Muscle layer of colon (tissue), 2 donors: Measurements from ENCODE around the gene FBXW4.
"Not testable (repeated sequence)": the region's sequence is repeated elsewhere in the genome, so short reads cannot be mapped to it uniquely, and the experiment has no call there.

Experiments
- H3K27ac ChIP-seq: one replicate; pipeline ENCODE4 v1.7.0; 2013; ENCODE audit warnings: low read depth, mild to moderate bottlenecking, low read length, moderate library complexity
- H3K27me3 ChIP-seq, 2 donors: one replicate each; pipeline ENCODE4 v1.7.0; 2013; ENCODE audit warnings: low read length in 2 of 2, mild to moderate bottlenecking in 2 of 2; ENCODE audit not compliant: insufficient read depth in 2 of 2, control insufficient read depth in 1 of 2
- H3K36me3 ChIP-seq: one replicate; pipeline ENCODE4 v1.7.0; 2013; ENCODE audit warnings: mild to moderate bottlenecking, low read length; ENCODE audit not compliant: insufficient read depth
- H3K4me1 ChIP-seq: one replicate; pipeline ENCODE4 v1.7.0; 2013; ENCODE audit warnings: mild to moderate bottlenecking, low read length; ENCODE audit not compliant: insufficient read depth
- H3K4me3 ChIP-seq, 2 donors: one replicate each; pipeline ENCODE4 v1.7.0; 2013; ENCODE audit warnings: low read length in 2 of 2, low read depth in 1 of 2, mild to moderate bottlenecking in 1 of 2, moderate library complexity in 1 of 2
- H3K9ac ChIP-seq: one replicate; pipeline ENCODE4 v1.7.0; 2013; ENCODE audit warnings: low read length
- H3K9me3 ChIP-seq: one replicate; pipeline ENCODE4 v1.7.0; 2013; ENCODE audit warnings: mild to moderate bottlenecking, low read length
- donor health status: abdominal sarcoma.
- donor health status: Adenocarcinoma of cecum.

FBXW4 gene

DNA sequence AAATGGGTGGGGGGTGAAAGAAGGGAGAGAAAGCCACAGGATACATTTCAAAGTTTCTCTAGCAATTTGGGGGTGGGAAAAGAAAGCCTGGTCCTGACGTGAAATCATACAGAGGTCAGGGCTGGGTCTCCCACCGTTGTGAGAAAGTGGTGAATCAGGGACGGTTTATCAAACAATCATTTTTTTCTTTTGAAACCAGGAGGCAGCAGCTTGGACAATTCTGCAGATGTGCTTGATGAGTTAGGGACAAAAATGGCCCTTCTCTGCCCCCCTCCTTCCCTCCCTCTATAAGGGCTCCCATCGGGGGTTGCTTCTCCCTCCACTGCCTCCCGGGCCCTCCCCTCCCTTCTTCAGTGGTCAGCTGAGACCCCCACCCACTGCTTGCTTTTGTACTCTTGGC is 43.6 kb downstream of the FBXW4 start:
- Histone ChIP-seq H3K36me3 (peaks cover 29% of the 10 kb centered on the region), H3K9ac (no peak overlapping the region), H3K4me1 (peaks cover 6% of the 10 kb centered on the region), H3K27me3 (no peaks in the 10 kb centered on the region), H3K27ac (no peak overlapping the region), H3K4me3 (no peak overlapping the region), H3K9me3 (no peaks in the 10 kb centered on the region)

DNA sequence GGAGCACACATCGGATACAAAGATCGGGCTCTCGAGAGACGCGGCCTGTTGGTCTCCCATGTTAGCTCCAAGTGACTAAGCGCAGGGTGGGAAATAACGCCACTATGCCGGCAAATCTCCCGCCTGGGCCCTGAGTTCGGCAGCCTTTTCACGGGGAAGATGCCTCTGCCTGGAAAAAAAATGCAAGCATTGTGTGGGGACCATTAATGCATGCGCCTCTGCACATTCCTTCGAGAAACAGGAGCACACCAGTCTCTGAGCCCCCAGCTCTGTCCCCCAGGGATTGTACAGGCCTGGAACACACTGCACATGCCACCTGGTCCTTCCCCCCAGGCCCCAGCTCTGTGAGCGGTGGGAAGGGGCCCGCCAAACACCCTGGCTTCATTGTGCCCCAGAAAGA is 44.1 kb downstream of the FBXW4 start:
- no peaks in the 10 kb centered on the region for H3K27me3 ChIP-seq
- H3K36me3 ChIP-seq = peaks cover 25% of the 10 kb centered on the region
- no peak overlapping the region for H3K4me3 ChIP-seq
- no peaks in the 10 kb centered on the region for H3K9me3 ChIP-seq
- H3K9ac ChIP-seq = no peak overlapping the region
- H3K27ac ChIP-seq = no peak overlapping the region
- peaks cover 8% of the 10 kb centered on the region for H3K4me1 ChIP-seq

DNA sequence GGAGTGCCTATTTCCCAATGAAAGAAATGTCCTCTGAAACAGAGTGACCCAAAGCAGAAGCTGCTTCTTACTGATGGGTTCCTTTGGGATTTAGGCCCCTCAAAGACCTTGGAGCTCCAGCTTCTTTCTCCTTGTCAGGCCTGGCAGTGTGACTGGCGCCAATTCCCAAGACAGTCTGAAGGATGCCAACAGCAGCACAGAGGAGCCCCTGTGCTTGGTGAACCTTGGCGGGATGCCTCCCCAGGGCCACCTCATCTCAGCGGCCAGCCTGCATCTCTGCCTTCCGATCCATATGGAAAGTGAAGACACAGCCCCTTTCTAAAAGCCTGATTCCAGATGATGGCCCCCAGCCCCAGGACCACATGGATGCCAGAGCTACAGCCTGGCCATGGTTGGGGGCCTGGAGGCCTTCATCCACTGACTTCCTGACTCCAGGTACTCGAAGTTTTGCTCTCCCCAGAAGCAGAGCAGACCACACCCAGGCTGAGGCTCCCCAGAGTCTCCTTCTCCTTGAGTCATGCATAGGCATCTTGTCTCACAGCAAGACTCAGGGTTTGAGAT is 45.4 kb downstream of the FBXW4 start:
- H3K27me3 ChIP-seq = no peaks in the 10 kb centered on the region
- no peak overlapping the region for H3K9ac ChIP-seq
- H3K4me1 ChIP-seq = peaks cover 8% of the 10 kb centered on the region
- no peak overlapping the region for H3K4me3 ChIP-seq
- no peaks in the 10 kb centered on the region for H3K9me3 ChIP-seq
- no peak overlapping the region for H3K27ac ChIP-seq
- H3K36me3 ChIP-seq = peaks cover 24% of the 10 kb centered on the region

DNA sequence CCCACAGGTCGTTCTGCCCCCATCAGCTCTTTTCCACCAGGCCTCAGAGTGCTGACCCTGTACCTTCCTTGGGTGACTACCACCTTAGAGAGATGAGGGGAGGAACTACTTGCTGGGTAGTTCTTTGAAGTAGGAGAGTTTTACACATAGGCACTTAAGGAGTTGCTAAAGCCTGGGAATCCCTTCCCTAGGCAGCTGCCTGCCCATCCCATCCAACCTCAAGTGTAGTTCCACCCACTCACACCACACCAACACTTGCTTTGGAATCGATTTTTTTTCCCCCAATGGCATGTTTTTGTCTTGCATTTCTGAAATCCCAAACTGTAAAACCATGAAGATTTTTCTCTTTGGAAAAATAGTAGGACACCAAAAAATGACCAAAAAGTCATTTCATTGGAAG is 47.7 kb downstream of the FBXW4 start:
- Histone ChIP-seq H3K9me3 (no peaks in the 10 kb centered on the region), H3K27me3 (no peaks in the 10 kb centered on the region), H3K4me3 (no peak overlapping the region), H3K27ac (no peak overlapping the region), H3K36me3 (peaks cover 35% of the 10 kb centered on the region), H3K4me1 (peaks cover 8% of the 10 kb centered on the region), H3K9ac (no peak overlapping the region)

DNA sequence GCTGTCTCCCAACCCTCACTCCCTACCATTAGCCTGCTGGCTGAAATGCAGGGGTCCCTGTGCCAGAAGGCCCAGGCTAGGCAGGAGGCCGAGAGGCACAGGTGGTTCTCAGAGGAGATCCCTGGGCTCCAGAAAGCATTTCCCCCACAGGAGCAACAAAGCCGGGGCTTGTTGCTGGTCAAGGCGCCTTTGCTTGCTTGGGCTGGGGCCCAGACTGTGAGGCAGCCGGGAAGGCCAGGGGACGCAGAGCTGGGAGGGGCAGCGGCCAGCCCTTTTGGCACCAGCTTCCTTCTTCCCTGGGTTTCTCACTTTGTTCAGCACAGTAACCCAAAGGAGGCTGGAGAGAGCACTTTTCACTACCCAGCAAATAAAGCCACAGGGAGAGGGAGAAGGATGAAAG is 48.6 kb downstream of the FBXW4 start:
- peaks cover 8% of the 10 kb centered on the region for H3K4me1 ChIP-seq
- H3K27me3 ChIP-seq = no peaks in the 10 kb centered on the region
- no peaks in the 10 kb centered on the region for H3K9me3 ChIP-seq
- no peak overlapping the region for H3K4me3 ChIP-seq
- no peak overlapping the region for H3K27ac ChIP-seq
- H3K36me3 ChIP-seq = peaks cover 30% of the 10 kb centered on the region
- no peak overlapping the region for H3K9ac ChIP-seq

DNA sequence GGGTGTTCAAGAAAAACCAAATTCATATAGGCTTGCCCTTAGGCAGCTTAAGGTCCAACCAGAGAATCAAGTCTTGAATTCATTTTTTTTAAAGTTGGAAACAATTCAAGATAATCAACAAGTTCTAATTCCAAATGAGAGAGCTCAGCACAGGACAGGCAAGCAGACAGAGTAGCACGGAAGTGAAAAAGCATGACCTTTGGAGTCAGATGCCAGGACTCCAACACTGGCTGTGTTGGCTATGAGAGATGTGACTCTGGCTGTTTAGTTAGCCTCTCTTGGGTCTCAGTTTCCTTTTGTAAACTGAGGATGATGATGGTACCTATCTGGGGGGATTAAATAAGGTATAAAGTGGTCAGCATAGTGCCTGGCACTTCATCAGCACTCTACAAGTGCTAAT is 49.3 kb downstream of the FBXW4 start:
- Histone ChIP-seq H3K9ac (no peak overlapping the region), H3K9me3 (no peaks in the 10 kb centered on the region), H3K36me3 (peaks cover 27% of the 10 kb centered on the region), H3K4me3 (no peak overlapping the region), H3K27me3 (no peaks in the 10 kb centered on the region), H3K4me1 (peaks cover 8% of the 10 kb centered on the region), H3K27ac (no peak overlapping the region)

DNA sequence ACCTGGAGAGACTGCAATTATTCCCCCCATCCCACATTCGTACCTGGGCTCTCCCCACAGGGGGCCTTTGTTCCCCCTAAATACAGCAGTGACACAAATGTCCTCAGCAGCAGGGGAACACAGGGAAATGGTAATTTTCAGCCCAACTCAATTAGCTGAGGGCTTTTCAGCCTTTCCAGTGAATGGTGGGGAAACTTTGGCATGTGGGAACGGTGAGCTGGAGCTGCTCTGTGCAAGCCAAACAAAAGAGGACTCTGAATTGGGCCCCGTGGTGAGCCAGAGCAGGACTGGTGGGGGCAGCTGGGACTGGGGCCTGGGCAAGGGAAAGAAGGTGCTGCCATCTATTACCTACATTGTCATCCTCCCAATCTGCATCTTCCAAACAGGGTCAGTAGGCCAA is 51.0 kb downstream of the FBXW4 start:
- Histone ChIP-seq H3K36me3 (peaks cover 26% of the 10 kb centered on the region), H3K27me3 (no peaks in the 10 kb centered on the region), H3K9ac (no peak overlapping the region)

DNA sequence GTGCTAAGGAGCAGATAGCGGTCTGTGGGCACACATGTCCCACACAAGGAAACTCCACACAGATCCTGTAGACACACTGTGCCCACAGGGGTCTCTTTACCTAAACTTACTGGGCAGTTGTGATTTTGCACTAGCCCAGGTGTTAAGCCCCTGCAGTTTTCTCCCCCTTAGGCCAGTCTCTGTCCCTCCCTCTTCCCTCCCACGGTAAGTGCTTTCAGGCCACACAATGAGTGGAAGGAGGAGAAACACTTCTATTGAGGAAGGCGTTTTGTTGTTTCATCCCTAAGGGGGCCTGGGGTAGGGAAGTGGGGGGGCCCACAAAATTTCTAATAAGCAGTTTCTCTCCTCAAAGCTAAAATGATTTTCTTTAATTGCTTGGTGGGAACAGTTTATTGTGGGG is 51.4 kb downstream of the FBXW4 start:
- H3K9me3 ChIP-seq = no peaks in the 10 kb centered on the region
- H3K9ac ChIP-seq = no peak overlapping the region
- H3K36me3 ChIP-seq = peaks cover 26% of the 10 kb centered on the region

More for the DNA sequence above, 51.0 kb downstream of the FBXW4 start:
- Histone ChIP-seq H3K27ac (no peak overlapping the region), H3K4me1 (peaks cover 8% of the 10 kb centered on the region), H3K4me3 (no peak overlapping the region), H3K9me3 (no peaks in the 10 kb centered on the region)

DNA sequence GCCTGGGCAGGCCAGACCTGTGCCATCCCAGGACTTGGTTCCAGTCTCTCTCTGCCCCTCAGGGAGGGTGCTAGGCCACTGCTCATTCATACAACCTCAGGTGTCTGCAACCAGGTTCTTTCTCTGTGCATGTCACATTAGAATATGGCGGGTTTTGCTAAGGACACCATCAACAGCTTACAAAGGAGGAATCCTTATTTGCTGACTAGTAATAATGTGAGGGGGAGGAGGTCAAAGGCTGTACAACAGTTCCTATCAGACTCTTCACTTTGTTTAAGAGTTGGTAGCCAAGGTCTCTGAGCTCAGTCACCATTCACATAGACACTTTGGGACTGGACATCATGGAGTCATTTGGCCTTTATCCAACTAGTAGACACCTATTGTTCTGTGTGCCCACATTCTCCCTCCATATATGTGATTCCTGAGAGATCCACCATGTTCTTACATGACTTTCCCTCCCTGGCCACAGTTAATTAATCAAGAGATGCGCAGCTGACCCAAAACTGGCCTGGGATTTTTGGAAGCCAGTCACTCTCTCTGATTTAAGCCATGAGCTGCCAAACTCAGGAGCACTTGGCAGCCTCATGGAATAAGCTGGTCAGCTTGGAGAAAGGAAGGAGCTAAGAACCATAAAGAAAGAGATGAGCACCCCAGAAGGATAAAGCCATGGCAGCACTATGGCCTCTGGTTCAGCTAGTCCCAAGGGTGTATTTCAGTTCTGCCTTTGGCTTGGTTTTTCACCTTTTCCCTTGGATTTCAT is 55.6 kb downstream of the FBXW4 start:
- no peak overlapping the region for H3K27ac ChIP-seq
- peaks cover 19% of the 10 kb centered on the region for H3K36me3 ChIP-seq
- H3K9me3 ChIP-seq = no peaks in the 10 kb centered on the region
- no peaks in the 10 kb centered on the region for H3K27me3 ChIP-seq
- no peaks in the 10 kb centered on the region for H3K4me1 ChIP-seq
- no peak overlapping the region for H3K9ac ChIP-seq
- no peak overlapping the region for H3K4me3 ChIP-seq

More for the DNA sequence above, 51.4 kb downstream of the FBXW4 start:
- Histone ChIP-seq H3K4me1 (peaks cover 8% of the 10 kb centered on the region), H3K27ac (no peak overlapping the region), H3K27me3 (no peaks in the 10 kb centered on the region), H3K4me3 (no peak overlapping the region)

DNA sequence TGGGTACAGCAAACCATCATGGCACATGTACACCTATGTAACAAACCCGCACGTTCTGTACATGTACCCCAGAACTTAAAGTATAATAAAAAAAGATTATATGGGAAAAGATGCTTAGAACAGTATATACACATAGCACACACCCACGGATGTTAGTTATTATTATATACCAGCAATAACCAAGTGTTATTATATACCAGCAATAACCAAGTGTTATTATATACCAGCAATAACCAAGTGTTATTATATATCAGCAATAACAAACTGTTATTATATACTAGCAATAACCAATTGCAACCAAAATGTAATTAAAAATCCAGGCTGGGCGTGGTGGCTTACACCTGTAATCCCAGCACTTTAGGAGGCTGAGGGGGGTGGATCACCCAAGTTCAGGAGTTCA is 61.5 kb downstream of the FBXW4 start:
- not testable (repeated sequence) for H3K9me3 ChIP-seq, H3K36me3 ChIP-seq, H3K4me1 ChIP-seq, H3K9ac ChIP-seq, H3K4me3 ChIP-seq, H3K27ac ChIP-seq, H3K27me3 ChIP-seq

DNA sequence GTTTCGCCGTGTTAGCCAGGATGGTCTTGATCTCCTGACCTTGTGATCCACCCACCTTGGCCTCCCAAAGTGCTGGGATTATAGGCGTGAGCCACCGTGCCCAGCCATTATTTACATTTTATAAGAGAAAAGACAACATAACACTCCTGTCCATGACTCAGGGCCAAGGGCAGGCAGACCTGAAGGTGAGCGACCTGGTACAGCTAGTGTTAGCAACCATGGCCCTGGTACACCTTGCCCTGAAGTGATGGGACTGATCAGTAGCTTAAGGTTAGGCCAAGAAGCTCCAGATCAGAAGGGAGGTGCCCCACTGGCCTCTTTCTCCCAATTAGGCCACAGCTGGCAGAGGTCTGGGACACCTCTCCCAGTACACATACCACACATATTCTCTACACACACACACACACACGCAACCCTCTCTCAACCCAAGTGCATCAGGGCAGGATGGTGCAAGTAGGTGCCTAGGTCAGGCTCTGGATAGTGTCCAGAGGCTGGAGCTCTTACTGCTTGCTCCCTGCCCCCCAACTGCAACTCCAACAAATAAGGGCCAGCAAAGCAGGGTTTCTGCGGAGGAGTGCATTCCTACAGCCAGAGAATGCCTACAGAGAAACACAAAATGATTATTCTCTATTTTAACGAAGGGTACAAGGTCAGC is 63.0 kb downstream of the FBXW4 start:
- H3K4me1 ChIP-seq = no peaks in the 10 kb centered on the region
- H3K36me3 ChIP-seq = no peaks in the 10 kb centered on the region
- no peaks in the 10 kb centered on the region for H3K9me3 ChIP-seq
- no peak overlapping the region for H3K4me3 ChIP-seq
- H3K27me3 ChIP-seq = no peaks in the 10 kb centered on the region
- no peak overlapping the region for H3K27ac ChIP-seq
- H3K9ac ChIP-seq = no peak overlapping the region

DNA sequence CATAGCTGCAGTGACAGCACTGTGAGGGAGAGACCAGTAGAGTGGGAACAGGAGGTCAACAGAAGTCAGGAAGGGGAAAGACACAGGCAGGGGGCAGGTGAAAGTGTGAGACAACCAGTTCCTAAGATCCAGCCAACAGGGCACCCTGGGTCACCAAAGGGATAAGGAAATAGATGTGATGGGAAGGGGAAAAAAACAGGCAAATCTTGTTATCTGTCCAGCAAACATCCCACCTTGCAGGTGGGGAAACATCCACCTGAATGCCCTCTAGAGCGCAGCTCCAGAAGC is 64.4 kb downstream of the FBXW4 start:
- no peak overlapping the region for H3K9ac ChIP-seq
- H3K27me3 ChIP-seq = no peaks in the 10 kb centered on the region
- no peaks in the 10 kb centered on the region for H3K9me3 ChIP-seq
- no peak overlapping the region for H3K4me3 ChIP-seq
- no peaks in the 10 kb centered on the region for H3K4me1 ChIP-seq
- no peak overlapping the region for H3K27ac ChIP-seq
- H3K36me3 ChIP-seq = no peaks in the 10 kb centered on the region
